Panc1 (cell line): Measurements from ENCODE around the gene NTRK2.

Source experiments
- CTCF ChIP-seq: fragments of 450-650 bp; IDR thresholded peaks from 2 replicates; pipeline ENCODE4 v1.5.1; 2017; ENCODE audit warnings: mild to moderate bottlenecking
- POLR2AphosphoS5 ChIP-seq: IDR thresholded peaks from 2 replicates; pipeline ENCODE4 v1.6.1; 2012; ENCODE audit warnings: mild to moderate bottlenecking, low read depth, low read length, moderate library complexity
- REST ChIP-seq, 2 experiments: IDR thresholded peaks; 2 replicates each; pipeline ENCODE4 v1.6.1; 2011 to 2012; ENCODE audit warnings: low read depth in 2 of 2, control low read depth in 1 of 2, low read length in 1 of 2, mild to moderate bottlenecking in 1 of 2, moderate library complexity in 1 of 2; ENCODE audit not compliant: insufficient read depth in 1 of 2
- SIN3A ChIP-seq: IDR thresholded peaks from 2 replicates; pipeline ENCODE4 v1.6.1; 2012; ENCODE audit warnings: low read depth, mild to moderate bottlenecking, low read length, moderate library complexity, borderline replicate concordance; ENCODE audit not compliant: insufficient read depth
- TCF7L2 ChIP-seq: IDR thresholded peaks from 2 replicates; pipeline ENCODE4 v1.6.1; 2011; ENCODE audit warnings: mild to moderate bottlenecking, low read depth, low read length, inconsistent platforms

GRCh38 chr9:84702471-84702870, 32.9 kb downstream of the NTRK2 start:
- TF ChIP-seq CTCF: no peak
- no peak for TF ChIP-seq SIN3A
- no peak for TF ChIP-seq POLR2AphosphoS5
- TF ChIP-seq REST (IDR thresholded peaks at IDR 0.05; ENCODE audit: insufficient read depth in 1 of 2, low read depth in 2 of 2, low read length in 1 of 2): no peak
- no peak for TF ChIP-seq TCF7L2
